HG03439 (cell line): Measurements from ENCODE around the gene CFAP90.

Source experiments
- ATAC-seq: cut with Tn5 transposase; IDR thresholded peaks from one replicate; pipeline ENCODE4 v1.9.1; 2021; ENCODE audit warnings: mild to moderate bottlenecking, moderate library complexity; ENCODE audit not compliant: unreplicated experiment

CFAP90 gene, protein sequence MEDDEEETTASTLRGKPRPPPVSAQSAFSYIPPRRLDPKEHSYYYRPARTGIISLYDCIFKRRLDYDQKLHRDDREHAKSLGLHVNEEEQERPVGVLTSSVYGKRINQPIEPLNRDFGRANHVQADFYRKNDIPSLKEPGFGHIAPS

DNA sequence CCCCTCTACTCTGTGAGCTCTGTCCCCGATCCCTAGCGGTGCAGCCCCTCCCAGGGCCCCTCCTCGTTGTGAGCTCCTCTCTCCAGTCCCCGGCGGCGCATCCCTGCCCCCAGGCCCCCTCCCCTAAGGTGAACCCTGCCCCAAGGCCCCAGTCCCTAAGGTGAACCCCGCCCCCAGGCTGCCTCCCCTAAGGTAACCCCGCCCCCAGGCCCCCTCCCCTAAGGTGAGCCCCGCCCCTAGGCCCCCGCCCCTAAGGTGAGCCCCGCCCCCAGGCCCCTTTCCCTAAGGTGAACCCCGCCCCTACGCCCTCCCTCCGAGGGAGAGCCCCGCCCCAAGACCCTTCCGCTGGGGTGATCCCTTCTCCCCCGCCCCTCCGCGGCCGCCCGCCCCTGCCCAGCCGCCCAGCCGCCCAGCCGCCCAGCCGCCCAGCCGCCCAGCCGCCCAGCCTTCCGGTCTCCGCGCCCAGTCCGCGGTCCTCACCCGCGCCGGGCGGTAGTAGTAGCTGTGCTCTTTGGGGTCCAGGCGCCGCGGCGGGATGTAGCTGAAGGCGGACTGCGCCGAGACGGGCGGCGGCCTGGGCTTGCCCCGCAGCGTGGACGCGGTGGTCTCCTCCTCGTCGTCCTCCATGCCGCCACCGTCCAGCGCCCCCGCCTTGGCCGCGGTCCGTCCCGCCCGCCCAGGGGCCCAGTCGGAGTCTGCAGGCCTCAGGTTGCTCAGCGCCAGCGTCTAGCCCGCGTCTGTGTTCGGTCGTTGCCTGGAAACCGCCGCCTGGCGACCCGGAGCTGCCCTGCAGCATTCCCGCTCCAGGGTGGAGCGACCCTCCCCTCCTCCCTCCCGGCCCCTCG is at the start of gene CFAP90:
Gene CFAP90, minus strand, starts transcription at position 739 of the 845 bp plus-strand sequence. Its CDS starts 112 bp downstream, at position 627.
- no peak for ATAC-seq

DNA sequence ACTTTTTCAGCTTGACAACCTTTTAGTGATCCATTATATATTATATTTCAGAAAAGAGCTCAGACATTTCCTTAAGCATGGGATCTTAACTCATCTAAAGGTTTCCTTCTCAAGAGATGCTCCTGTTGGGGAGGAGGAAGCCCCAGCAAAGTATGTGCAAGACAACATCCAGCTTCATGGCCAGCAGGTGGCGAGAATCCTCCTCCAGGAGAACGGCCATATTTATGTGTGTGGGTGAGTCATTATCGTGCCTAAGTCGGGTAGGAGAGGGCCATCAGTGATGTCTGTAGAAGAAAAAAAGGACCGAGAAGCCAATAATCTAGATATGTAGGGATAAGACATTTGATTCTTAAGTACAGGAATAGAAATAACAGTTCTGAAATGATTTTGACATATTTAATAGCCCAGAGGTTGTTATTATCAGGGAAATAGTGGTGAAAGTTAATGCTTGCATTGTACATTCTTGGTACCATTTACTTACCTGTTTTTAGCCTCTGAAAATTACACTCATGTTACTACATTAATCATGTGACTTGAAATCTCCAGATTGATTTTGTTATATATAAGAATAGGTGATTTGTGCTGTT is 46.2 kb upstream of the CFAP90 start:
- ATAC-seq: no peak

DNA sequence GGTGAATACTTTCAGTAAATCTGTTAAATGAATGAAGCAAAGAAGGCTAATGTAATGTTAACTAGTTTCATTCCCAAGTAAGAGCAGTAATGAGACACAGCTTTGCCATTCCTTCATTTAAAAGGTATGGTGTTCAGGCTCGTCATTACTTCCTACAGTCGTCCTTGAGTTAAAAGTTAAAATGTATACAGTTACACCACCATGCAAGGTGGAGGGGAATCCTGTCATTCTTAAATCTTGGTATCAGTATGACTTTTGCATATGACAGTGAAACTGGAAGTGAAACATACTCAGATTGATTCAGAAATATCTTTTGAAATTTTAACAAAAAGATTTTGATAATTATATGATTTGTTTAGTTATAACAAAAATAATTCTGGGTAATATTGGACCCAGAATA is 43.9 kb upstream of the CFAP90 start:
- ATAC-seq: peak; percentile 91

DNA sequence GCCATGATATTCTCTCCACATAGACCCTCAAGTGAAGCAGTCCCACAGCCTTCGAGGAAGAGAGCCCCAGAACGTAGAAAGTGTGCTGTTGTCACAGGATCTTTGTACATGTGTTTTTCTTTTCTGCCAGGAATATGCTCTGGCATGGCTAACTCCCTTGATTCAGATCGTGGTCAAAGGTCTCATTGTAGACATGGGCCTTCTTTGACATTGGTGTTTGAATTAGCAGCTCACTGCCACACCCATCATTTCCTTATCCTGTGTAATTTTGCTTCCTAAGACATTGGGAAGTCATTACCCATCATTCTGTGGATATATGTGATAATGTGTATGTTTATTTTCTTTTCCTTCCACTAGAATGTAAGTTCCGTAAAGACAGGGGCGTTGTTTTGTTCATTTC is 43.5 kb upstream of the CFAP90 start:
- no peak for ATAC-seq

DNA sequence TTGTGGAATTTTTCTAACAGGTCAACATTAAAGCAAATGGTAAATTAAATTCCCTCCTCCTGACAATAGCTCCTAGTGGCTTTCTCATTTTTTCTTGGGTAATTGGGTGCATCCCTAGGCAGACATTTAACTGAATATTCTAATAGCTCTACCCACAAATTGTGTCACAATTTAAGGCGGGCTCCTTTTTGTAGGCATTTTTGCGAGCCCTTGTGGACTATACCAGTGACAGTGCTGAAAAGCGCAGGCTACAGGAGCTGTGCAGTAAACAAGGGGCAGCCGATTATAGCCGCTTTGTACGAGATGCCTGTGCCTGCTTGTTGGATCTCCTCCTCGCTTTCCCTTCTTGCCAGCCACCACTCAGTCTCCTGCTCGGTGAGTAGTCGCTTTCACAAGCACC is 38.0 kb upstream of the CFAP90 start:
- ATAC-seq: no peak

DNA sequence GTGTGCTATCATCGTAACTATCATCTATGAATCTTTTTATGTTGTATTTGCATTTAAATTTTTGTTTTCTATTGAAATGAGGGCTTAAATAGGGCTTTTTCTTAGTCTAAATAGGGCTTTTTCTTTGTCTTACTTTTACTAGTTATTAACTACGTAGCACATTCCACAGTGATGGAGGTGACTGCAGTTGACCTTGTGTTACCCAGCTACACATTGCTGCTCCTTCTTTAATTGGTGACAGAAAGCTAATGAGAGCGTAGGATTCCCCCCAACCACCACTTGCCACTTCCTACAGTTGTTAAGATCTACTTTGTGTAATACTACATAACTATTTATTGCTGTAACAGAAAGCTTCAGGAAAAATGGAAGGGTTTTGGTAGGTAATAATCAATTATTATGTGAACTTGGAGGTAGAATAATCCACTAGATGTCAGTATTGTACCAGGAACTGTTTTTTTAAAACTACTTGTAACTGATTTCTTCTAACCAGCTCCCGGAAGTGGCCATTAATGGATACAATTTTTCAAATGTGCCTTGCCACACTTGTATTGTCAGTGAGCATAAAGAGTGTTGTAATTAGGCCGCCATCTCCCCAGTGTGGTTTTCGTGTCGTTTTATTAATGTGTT is 36.0 kb upstream of the CFAP90 start:
- no peak for ATAC-seq

DNA sequence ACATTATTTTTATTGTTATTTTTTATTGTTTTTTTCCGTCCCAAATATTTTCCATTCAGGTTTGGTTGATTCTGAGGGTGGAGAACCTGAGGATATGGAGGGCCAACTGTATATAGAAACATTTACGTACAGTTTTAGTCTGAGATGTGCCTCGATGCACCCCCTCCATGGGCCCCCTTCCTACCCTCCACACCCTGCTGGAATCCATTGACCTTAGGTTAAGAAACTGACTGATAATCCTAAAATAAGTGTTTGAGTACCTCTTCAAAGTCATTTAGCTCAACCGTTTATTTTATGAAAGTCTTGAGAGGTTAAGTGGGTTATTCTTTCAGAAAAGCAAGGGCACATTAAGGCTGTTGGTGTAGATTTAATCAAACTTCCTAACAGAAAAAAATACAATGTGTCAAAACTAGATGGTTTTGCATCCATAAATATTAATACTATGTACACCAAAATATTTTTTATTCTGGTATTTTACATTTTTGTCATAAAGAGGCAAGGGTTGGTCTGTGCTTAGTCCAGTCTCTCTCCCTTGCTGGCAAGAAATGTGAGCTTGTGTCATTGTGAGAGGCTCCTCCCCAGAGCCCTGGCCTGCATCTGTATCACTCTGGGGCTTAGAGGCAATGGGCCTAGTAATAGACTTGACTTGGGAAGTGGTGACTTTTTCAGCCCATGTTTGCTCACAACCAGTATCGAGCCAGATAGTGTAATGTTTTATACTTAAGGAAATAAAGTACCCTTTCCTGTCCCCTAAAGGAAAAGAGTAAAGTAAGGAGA is 33.7 kb upstream of the CFAP90 start:
- no peak for ATAC-seq

DNA sequence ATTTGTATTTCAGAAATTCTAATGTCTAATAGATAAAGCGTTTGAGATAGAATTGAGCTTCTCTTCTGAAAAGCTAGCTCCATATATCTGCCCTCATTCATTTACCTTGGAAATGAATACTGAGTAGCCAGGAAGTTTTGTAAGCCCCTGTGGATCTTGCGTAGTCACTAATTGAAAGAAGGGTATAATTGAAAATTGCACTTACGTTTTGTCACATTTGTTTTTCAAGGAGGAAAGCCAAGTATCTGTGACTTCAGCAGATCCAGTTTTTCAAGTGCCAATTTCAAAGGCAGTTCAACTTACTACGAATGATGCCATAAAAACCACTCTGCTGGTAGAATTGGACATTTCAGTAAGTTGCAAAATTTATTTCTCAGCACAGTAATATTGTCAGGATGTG is 32.0 kb upstream of the CFAP90 start:
- no peak for ATAC-seq

DNA sequence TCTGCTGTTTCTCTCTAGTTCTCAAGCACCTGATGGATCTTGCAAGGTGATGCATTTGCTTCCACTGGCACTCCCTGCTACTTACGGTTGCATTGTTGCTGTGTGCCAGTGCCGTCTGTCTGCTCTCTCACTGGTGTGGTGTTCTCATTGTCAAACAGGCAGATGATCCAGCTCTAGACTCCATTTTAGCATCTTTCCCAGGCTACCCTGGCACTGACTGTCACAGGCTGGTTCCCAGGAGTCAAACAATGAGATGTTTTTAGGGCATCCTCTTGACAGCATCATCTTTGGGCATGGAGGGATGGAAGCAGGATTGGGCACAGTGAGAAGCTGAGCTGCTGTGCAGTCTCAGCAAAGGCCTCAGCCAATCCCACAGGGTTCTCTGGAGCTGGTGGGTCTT is 30.9 kb upstream of the CFAP90 start:
- no peak for ATAC-seq

DNA sequence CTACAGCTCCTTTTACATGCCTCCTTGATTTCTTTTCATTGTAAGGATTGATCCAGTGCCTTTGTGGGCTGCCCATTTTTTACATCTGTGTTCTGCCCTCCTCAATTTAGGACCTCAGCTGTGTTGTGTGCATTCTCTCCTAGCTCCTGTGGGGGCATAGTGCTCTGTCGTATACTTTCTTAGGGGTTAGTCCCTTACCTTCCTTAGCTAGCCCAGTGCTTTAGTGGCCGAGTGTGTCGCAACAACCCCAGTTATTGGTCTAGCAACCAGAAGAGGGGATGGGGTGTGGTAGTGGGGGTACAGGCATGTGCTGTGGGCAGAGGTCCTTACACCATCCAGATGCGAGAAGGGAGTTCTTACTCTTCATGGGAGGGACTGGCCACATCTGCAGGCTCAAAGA is 30.2 kb upstream of the CFAP90 start:
- ATAC-seq: no peak

DNA sequence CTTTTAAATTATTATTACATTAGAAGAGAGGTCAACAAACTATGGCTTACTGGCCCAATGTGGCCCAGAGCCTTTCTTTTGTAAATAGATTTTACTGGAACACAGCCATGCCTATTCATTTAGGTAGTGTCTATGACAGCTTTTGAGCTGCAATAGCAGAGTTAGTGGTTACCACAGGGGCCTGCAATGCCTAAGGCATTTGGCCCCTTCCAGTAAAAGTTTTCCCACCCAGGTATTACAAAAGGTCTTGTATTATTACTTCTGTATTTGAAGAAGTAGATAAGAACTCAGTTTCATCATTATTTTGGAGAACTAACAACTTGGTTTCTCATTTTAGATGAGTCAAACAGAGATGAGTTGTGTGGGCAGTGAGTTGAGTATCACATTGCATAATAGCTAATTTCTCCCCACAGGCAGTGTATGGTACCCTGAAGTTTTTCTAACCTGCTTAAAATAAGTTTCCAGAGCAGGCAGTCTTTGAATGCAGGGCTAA is 27.5 kb upstream of the CFAP90 start:
- peak; percentile 97 for ATAC-seq

DNA sequence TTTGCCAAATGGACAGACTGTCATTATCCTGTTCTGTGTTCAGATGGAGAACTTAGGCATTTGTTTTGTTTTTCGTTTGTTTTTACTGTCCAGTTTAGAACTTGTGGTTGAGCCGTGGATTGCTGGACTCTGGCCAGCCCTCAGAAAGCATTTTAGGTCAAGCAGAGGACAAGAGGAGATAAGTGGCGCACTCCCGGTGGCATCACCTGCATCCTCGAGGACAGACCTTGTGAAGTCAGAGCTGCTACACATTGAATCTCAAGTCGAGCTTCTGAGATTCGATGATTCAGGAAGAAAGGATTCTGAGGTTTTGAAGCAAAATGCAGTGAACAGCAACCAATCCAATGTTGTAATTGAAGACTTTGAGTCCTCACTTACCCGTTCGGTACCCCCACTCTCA is 26.9 kb upstream of the CFAP90 start:
- no peak for ATAC-seq

DNA sequence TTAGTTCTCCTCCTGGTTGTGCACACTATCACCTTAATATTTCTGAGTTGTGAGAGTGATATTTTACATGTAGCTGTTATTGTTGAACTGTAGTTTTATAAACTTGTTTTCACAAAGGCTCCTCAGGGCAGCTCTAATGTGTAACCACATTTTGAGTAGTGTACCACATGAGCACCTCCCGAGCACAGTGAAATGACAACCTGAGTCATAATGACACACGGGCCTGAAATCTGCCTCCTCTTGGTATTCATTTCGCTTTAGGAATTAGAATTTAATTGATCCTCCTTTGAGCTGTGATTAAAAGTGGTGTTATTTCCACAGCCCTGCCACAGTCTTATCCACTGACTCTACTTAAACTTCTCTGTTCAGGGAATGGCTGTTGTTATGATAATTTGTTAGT is 25.9 kb upstream of the CFAP90 start:
- ATAC-seq: peak; percentile 58

DNA sequence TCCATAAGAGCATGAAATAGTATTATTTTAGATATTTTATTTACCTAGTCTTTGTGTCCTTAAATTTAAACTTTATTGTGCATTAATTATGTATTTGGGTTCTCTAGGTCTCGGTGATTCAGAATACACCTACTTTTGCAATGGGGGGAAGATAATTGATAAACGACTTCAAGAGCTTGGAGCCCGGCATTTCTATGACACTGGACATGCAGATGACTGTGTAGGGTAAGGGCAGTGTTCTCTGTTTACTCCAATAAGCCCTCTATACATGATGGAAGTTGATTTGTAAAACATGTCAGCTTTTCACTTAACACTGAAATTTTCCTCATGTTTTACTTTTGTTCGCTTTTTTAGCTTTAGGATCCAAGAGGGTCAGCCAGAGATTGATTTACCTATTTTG is 24.2 kb upstream of the CFAP90 start:
- ATAC-seq: no peak

DNA sequence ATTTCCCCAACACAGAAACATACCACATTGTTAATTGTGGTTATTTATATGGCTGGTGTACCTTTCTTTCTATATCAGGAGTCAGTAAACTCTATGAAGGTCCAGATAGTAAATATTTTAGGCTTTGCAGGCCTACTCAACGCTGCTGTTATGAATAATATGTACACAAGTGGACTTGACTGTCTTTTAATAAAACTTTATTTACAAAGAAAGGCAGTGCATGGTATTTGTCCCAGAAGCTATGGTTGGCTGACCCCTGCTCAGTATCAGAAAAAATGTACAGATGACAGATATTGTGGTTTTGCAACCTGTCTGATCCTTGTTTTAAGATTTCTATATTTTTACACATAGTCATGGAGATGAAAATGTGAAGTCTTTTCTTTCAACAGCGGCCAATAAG is 23.7 kb upstream of the CFAP90 start:
- ATAC-seq: no peak

DNA sequence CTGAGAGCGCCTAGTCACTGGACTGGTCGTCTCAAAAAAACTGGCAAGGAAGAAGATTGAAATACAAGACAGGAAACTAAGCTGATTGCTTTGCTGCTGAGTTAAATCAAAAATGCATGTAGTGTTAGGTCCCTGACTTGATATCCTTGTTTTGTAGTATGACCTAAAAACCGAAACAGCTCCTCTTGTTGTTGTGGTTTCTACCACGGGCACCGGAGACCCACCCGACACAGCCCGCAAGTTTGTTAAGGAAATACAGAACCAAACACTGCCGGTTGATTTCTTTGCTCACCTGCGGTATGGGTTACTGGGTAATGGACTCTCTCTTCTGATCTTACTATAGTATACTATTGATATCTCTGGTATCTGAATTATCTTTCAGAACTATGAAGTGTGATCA is 22.3 kb upstream of the CFAP90 start:
- ATAC-seq: no peak

DNA sequence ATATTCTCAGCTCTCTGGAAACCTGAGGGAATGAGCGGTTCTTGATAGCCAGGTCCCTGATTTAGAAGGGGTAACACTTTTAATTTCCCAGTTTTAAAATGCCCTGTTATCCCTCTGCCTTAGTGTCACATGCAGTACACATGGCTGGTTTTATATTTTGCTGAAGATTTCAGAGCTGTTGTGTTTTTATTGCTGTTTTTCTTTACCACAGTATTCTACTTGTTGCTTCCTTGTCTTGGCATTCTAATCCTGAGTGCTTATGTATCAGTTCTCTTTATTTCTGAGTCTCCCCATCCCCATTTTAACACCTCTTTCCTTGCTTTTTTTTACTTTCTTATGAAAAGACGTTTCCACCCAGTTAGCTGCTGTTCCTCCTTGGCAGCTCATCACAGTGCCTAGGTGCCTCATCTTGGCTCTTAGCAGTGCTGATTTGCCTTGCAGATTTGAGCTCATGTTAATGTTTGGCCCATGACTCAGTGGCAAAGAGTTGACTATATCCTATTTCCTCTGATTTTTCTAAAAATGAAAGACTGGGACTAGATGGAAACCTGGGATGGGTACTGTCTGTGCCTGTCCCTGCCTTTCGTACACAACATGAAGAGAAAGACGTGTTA is 21.7 kb upstream of the CFAP90 start:
- no peak for ATAC-seq

DNA sequence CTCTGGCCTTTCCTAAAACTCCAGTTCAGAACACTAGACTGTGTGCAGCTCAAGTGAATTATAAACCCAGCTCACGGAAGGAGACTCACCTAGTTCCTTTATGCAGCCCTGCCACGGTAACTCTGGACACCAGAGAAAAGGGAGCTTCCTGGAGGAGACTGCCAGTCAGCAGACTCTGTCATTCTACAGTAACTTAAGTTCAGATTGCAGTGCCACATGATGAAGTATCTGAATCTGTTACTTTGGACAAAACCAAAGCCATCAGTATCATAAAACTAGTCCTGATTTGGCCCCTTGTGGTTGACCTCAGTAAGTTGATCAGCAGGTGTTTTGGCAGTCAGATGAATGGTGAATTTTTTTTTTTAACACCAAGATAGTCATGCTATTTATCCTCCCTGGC is 20.7 kb upstream of the CFAP90 start:
- no peak for ATAC-seq

DNA sequence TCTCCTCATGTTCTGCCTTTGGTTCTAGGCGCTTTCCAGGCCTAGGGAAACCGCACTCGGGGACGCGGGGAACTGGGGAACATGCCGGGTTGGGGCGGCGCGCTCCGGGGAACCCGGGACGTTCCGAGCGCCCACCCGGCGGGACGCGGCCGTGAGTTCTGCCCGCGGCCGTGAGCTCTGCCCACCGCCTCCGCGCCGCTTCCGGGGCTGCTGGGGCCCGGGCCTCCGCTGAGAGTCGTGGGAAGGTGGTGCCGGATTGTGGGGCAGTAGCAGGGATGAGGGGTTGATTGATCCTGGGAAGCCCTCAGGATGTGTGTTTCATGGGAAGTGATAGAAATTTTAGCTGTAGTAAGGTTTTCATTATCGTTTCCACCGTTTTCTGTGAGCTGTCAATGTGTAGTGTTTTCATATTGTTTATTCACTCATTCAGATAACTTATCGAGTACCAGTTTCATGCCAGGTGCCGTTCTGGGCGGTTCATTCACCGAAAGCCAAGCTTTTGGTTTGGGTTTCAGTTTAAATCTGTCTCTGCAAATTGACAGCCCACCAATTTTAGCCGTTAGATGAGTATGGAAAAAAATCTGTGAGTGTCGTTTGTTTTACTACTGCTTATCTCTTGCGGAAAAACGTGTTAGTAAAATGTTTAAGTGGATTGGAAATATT is 18.7 kb upstream of the CFAP90 start:
- ATAC-seq: peak; percentile 29
